Tibial artery (tissue), 4 donors: ENCODE results near the gene ZNF593OS.

Source experiments
- DNase-seq, 2 donors: peaks; one replicate each; pipeline ENCODE4 v3.0.0-alpha.2; 2019
- H3K27ac ChIP-seq, 2 donors: fragments of 200-600 bp; sonication (generic) in 1 of 2; 1 replicate in 1 of 2; 2 replicates in 1 of 2; pipeline ENCODE4 v1.5.1; 2018 to 2019; ENCODE audit warnings: mild to moderate bottlenecking in 1 of 2
- H3K27me3 ChIP-seq, 2 donors: fragments of 200-600 bp; sonication (generic) in 1 of 2; one replicate each; pipeline versions ENCODE4 v1.5.1 to v1.6.0; 2016 to 2019
- H3K36me3 ChIP-seq, 3 donors: fragments of 200-600 bp; sonication (generic) in 2 of 3; one replicate each; pipeline ENCODE4 v1.5.1; 2016 to 2019; ENCODE audit warnings: mild to moderate bottlenecking in 2 of 3
- H3K4me1 ChIP-seq, 4 donors: fragments of 200-600 bp; sonication (generic) in 2 of 4; 1 replicate in 3 of 4; 2 replicates in 1 of 4; pipeline ENCODE4 v1.5.1; 2016 to 2019
- H3K4me3 ChIP-seq, 2 donors: fragments of 200-600 bp; sonication (generic) in 1 of 2; 1 replicate in 1 of 2; 2 replicates in 1 of 2; pipeline ENCODE4 v1.5.1; 2018 to 2019; ENCODE audit warnings: mild to moderate bottlenecking in 2 of 2
- H3K9me3 ChIP-seq, 3 donors: fragments of 200-600 bp; sonication (generic) in 1 of 3; one replicate each; pipeline ENCODE4 v1.5.1; 2016 to 2019
- intact Hi-C: fragments of 100-400 bp; cut with DNase I; formaldehyde crosslinking; loops from one replicate; pipeline ENCODE4 v1.15.0; 2023; ENCODE audit warnings: low total_unique reads
- TF ChIP-seq, protein P1 (sequence below), 2 experiments: fragments of 200-600 bp in 1 of 2; fragments of 450-650 bp in 1 of 2; IDR thresholded peaks; one replicate each; pipeline ENCODE4 v1.5.1; 2017 to 2019; ENCODE audit warnings: antibody characterized with exemption in 2 of 2, mild to moderate bottlenecking in 1 of 2, moderate library complexity in 1 of 2

ZNF593OS gene

DNA sequence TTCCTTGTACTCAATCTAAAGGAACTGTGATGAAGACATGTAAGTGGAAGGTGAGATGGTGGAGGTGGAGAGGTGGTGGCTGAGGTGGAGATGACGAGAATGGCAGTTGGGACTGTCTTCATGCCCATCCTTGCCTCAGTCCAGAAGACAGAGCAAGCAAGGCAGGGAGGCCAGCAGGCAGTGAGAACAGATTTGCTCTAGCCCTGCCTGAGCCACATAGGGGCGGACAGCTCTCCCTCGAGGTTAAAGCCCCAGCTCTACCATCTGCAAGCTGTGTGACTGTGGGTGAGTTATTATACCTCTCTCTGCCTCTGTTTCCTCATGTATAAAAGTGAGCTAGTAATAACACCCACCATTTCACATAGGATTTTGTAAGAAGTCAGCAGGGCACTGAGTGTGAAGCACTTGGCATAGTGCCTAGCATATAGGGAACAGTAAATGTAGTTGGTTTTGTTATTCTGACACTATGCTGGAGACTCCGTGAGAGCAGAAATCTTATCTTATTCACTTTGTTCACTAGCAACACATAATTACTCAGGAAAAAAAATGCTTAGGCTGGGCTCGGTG lies 17.6 kb downstream of the ZNF593OS start:
- TF ChIP-seq, protein P1, sequence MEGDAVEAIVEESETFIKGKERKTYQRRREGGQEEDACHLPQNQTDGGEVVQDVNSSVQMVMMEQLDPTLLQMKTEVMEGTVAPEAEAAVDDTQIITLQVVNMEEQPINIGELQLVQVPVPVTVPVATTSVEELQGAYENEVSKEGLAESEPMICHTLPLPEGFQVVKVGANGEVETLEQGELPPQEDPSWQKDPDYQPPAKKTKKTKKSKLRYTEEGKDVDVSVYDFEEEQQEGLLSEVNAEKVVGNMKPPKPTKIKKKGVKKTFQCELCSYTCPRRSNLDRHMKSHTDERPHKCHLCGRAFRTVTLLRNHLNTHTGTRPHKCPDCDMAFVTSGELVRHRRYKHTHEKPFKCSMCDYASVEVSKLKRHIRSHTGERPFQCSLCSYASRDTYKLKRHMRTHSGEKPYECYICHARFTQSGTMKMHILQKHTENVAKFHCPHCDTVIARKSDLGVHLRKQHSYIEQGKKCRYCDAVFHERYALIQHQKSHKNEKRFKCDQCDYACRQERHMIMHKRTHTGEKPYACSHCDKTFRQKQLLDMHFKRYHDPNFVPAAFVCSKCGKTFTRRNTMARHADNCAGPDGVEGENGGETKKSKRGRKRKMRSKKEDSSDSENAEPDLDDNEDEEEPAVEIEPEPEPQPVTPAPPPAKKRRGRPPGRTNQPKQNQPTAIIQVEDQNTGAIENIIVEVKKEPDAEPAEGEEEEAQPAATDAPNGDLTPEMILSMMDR (IDR thresholded peaks at IDR 0.05), result no peak
- no peak overlapping the region for H3K27ac ChIP-seq
- H3K27me3 ChIP-seq, result peaks cover 0 to 54% of the 10 kb centered on the region in 2 donors
- H3K9me3 ChIP-seq, result no peaks in the 10 kb centered on the region
- H3K4me1 ChIP-seq, result no peaks in the 10 kb centered on the region
- intact Hi-C loops, result no loop called here
- DNase-seq, result no peak
- no peak overlapping the region for H3K4me3 ChIP-seq
- H3K36me3 ChIP-seq, result no peaks in the 10 kb centered on the region

DNA sequence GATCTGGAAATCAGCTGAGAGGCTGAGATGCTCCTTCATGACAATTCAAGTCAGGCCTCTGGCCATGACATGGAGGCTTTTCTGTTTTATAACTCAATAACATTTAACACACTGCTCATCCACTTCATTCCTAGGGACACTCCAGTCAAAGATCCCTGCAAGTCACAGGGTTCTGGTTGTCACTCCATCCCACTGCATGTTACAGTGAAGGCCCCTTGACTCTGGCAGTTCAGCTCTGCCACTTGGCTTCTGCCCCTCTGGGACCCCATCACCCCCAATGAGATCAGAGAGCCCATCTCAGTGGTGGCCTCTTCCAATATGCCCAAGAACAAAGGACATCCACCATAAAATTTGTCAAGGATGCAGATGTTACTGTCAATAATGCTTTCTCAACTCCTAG lies 22.7 kb downstream of the ZNF593OS start:
- H3K9me3 ChIP-seq, result no peaks in the 10 kb centered on the region
- TF ChIP-seq, protein P1 (IDR thresholded peaks at IDR 0.05), result no peak
- H3K4me1 ChIP-seq, result peaks cover 0 to 5% (median 0%) of the 10 kb centered on the region in 4 donors
- H3K27me3 ChIP-seq, result peaks cover 0 to 27% of the 10 kb centered on the region in 2 donors
- DNase-seq, result no peak
- intact Hi-C loops, result loop anchor here (5.0 kb wide), 1 partner anchor 47 kb away; no protein-coding TSS in a partner anchor
- H3K4me3 ChIP-seq, result no peak overlapping the region
- H3K36me3 ChIP-seq, result no peaks in the 10 kb centered on the region
- H3K27ac ChIP-seq, result no peak overlapping the region

DNA sequence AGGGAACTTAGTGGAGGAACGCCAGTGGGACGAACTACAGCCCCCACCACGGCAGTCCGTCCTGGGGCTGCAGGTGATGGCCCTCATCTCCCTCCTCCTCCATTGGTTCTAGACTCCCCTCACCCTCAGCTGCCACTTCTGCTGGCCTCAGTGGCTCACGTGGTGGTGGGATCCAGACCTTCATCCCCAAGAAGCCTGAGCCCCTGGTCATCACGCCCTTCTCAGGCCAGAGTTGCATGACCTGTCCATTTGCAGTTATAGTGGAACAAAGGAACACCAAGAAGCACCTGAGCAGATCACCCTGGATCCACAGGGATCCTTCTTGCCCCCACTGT lies 25.7 kb downstream of the ZNF593OS start:
- no peak for DNase-seq
- no peaks in the 10 kb centered on the region for H3K9me3 ChIP-seq
- intact Hi-C loops, result loop anchor here (1.0 to 5.0 kb wide), 2 partner anchors 23 to 44 kb away; partner anchors contain the start of gene ZNF593
- H3K27me3 ChIP-seq, result peaks cover 0 to 32% of the 10 kb centered on the region in 2 donors
- no peak overlapping the region for H3K27ac ChIP-seq
- peaks cover 0 to 5% (median 0%) of the 10 kb centered on the region in 4 donors for H3K4me1 ChIP-seq
- H3K4me3 ChIP-seq, result no peak overlapping the region
- H3K36me3 ChIP-seq, result no peaks in the 10 kb centered on the region
- TF ChIP-seq, protein P1 (IDR thresholded peaks at IDR 0.05), result no peak

DNA sequence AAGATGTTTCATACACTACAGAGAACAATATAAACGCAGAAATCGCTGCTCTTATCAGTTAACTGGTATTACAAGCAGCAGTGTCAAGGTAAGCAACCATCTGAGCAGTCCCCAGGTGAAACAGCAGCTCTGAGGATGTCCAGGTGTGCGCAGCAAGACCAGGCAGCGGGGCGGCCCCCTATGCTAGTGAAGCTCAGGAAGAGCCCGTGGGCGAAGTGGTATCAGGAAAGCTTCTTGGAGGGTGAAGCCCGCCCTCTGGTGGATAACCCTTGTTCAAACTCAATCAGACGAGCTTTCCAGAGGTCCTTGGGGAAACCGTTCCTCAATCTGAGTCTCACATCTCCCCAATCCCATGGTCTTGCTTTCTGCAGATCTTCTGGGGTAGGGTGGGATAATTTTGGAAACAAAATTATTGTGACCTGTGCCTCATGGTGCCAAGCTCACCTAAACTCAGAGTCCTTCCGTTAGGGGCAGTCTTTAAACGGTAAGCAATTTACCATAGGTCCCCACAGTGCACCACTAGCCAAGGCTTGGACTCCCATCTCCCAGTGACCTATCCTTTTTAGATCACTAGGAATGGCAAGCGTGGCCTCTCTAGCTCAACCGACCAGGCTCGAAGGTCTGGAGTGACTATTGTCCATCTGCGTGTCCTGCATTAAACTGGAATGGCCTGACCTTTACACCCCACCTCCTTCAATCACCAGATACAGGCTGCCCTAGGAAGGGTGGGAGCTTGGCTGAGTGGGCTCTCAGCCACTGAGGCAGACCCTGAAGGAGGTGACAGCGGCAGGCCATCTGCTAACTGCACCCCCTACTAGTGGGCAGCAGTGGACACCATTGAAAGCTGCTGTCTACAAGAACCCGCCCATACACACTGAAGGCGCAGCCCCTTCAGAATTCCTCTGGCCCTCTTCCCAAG lies 26.3 kb downstream of the ZNF593OS start:
- Histone ChIP-seq H3K4me3 (no peak overlapping the region), H3K36me3 (no peaks in the 10 kb centered on the region), H3K9me3 (no peaks in the 10 kb centered on the region), H3K4me1 (peaks cover 0 to 5% (median 0%) of the 10 kb centered on the region in 4 donors), H3K27ac (no peak overlapping the region), H3K27me3 (peaks cover 0 to 31% of the 10 kb centered on the region in 2 donors)
- peak; percentile 77 to 83 for DNase-seq
- intact Hi-C loops, result loop anchor here (5.0 kb wide), 1 partner anchor 43 kb away; no protein-coding TSS in a partner anchor
- TF ChIP-seq, protein P1 (IDR thresholded peaks at IDR 0.05), result peak; percentile 71 to 74

DNA sequence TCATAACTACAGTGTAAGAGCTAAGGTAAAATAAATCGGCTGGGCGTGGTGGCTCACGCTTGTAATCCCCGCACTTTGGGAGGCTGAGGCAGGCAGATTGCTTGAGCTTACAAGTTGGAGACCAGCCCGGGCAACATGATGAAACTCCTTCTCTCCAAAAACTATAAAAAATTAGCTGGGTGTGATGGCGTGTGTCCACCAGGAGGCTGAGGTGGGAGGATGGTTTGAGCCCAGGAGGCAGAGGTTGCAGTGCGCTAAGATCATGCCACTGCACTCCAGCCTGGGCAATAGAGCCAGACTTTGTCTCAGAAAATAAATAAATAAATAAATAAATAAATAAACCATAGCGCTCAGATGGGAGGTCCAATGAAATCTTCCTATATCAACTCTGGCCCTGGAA lies 29.5 kb downstream of the ZNF593OS start:
- peaks cover 0 to 5% (median 0%) of the 10 kb centered on the region in 4 donors for H3K4me1 ChIP-seq
- H3K27me3 ChIP-seq, result peaks cover 0 to 26% of the 10 kb centered on the region in 2 donors
- intact Hi-C loops, result loop anchor here (5.0 kb wide), 1 partner anchor 105 kb away; no protein-coding TSS in a partner anchor
- H3K4me3 ChIP-seq, result no peak overlapping the region
- H3K27ac ChIP-seq, result no peak overlapping the region
- DNase-seq, result no peak
- H3K9me3 ChIP-seq, result no peaks in the 10 kb centered on the region
- H3K36me3 ChIP-seq, result no peaks in the 10 kb centered on the region
- TF ChIP-seq, protein P1 (IDR thresholded peaks at IDR 0.05), result no peak
